Stimulated activated memory B cell treated with anti-CD40 and anti-IgM and Interleukin-4, amounts not matched to agents 10 μg/mL and 1 μg/mL and 100 μg/mL, for 72 hours (primary cell): ENCODE data around the gene MCF2.

ENCODE experiments used
- ATAC-seq: fragments of 150-1000 bp; cut with Tn5 transposase; 2 replicates; pipeline ENCODE4 v1.10.0; 2021
- H3K27ac Mint-ChIP-seq: one replicate; pipeline ENCODE4 v1.8.0; 2022; ENCODE audit warnings: mild to moderate bottlenecking, mixed read lengths
- H3K27me3 Mint-ChIP-seq: one replicate; pipeline ENCODE4 v1.8.0; 2022; ENCODE audit warnings: mixed read lengths
- H3K36me3 Mint-ChIP-seq: one replicate; pipeline ENCODE4 v1.8.0; 2022; ENCODE audit warnings: mixed read lengths
- H3K4me1 Mint-ChIP-seq: one replicate; pipeline ENCODE4 v1.8.0; 2022; ENCODE audit warnings: mixed read lengths
- H3K4me3 Mint-ChIP-seq: one replicate; pipeline ENCODE4 v1.8.0; 2022; ENCODE audit warnings: mild to moderate bottlenecking, moderate library complexity, mixed read lengths
- H3K9me3 Mint-ChIP-seq: one replicate; pipeline ENCODE4 v1.8.0; 2022; ENCODE audit warnings: mixed read lengths

MCF2 gene, protein sequence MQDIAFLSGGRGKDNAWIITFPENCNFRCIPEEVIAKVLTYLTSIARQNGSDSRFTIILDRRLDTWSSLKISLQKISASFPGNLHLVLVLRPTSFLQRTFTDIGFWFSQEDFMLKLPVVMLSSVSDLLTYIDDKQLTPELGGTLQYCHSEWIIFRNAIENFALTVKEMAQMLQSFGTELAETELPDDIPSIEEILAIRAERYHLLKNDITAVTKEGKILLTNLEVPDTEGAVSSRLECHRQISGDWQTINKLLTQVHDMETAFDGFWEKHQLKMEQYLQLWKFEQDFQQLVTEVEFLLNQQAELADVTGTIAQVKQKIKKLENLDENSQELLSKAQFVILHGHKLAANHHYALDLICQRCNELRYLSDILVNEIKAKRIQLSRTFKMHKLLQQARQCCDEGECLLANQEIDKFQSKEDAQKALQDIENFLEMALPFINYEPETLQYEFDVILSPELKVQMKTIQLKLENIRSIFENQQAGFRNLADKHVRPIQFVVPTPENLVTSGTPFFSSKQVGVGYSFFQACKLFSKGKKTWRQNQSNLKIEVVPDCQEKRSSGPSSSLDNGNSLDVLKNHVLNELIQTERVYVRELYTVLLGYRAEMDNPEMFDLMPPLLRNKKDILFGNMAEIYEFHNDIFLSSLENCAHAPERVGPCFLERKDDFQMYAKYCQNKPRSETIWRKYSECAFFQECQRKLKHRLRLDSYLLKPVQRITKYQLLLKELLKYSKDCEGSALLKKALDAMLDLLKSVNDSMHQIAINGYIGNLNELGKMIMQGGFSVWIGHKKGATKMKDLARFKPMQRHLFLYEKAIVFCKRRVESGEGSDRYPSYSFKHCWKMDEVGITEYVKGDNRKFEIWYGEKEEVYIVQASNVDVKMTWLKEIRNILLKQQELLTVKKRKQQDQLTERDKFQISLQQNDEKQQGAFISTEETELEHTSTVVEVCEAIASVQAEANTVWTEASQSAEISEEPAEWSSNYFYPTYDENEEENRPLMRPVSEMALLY

DNA sequence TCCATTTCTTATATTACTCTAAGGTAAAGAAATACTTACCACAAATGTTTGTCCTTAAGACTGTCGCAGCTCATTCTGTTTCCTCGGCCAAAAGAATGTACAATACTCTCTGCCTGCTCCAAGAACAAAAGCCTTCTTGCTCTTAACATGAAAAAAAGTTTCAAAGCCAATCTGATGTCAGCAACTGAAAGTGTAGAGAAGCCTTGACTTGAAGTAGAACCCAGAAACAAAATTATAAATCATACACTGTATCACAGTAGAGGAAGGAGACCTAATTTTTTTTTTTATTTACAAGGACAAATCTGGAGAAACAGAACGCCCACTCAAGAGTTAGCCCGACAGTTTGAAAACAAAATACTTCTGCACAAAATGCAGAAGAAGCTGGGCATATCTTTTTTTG, at the start of gene MCF2:
Gene MCF2 (minus strand): TSS at position 101 of the 400 bp plus-strand sequence. CDS start 56,423 bp downstream, outside the sequence.
- ATAC-seq: no peak
- H3K27ac Mint-ChIP-seq: no peak within 1 kb of the TSS

DNA sequence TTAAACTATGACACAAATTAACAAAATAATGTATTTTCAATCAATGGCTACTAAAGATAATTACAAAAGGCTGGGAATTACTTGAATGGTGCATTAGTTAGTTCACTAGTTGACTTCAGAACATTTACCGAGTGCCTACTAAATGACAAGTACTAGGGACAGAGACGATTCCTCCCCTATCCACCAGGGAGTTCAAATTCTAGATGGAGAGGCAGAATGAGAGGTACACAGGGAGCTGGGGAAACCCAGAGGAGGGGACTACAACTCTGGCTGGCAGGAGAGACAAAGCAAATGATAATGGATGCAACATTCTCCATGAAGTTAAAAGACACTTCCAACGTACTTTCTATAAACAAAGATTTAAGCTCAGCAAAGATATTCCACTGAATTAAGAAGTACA, 43.1 kb upstream of the MCF2 start:
- no peak overlapping the region for H3K4me3 Mint-ChIP-seq
- H3K27me3 Mint-ChIP-seq: no peaks in the 10 kb centered on the region
- H3K36me3 Mint-ChIP-seq: peaks cover 49% of the 10 kb centered on the region
- H3K9me3 Mint-ChIP-seq: peaks cover 10% of the 10 kb centered on the region
- H3K27ac Mint-ChIP-seq: no peak overlapping the region
- no peak for ATAC-seq
- H3K4me1 Mint-ChIP-seq: no peaks in the 10 kb centered on the region

More for the DNA sequence above, at the start of gene MCF2:
- H3K27me3 Mint-ChIP-seq: no peaks in the 10 kb centered on the region
- no peak within 1 kb of the TSS for H3K4me3 Mint-ChIP-seq
- H3K4me1 Mint-ChIP-seq: no peaks in the 10 kb centered on the region
- peaks cover 3% of the 10 kb centered on the region for H3K36me3 Mint-ChIP-seq
- H3K9me3 Mint-ChIP-seq: no peaks in the 10 kb centered on the region

DNA sequence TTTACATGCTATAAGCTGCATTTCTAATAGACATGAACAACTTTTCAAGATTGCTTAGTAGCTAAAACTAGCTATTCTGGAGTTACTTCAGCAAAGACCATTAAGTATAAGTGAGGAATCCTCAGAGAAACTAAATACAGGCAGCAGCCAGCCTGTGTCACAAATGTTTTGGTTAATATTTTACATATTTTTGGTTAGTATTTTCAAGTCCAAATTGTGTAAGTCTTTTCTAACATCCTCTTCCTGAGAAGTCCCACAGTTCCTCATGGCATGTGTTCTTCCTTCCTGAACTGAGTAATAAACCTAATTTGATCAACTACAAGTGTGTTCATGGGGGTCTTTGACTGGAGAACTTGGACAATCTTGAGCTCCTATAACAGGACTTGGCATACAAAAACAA, 42.4 kb upstream of the MCF2 start:
- Mint-ChIP-seq H3K4me3 (no peak overlapping the region), H3K27ac (no peak overlapping the region), H3K36me3 (peaks cover 42% of the 10 kb centered on the region), H3K4me1 (no peaks in the 10 kb centered on the region), H3K27me3 (no peaks in the 10 kb centered on the region), H3K9me3 (peaks cover 10% of the 10 kb centered on the region)
- no peak for ATAC-seq

DNA sequence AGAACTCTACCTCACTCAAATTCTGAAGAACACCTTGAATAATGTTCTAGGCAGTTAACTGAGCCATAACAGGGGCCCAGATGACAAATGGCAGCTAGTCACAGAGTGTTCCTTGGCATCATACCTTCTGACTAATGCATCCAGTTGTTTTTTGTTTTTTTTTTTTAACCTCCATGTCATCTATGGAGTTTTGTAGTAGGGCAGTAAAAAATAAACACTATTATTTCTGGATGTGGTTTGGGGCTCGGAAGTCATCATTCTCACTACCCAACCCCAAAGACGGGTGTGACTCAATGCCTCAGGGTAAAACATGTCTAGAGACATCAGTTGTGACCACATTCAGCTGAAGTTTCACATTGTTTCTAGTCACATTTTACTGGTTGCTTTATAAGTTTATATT, 31.2 kb upstream of the MCF2 start:
- Mint-ChIP-seq H3K27ac (no peak overlapping the region), H3K36me3 (peaks cover 36% of the 10 kb centered on the region), H3K4me1 (no peaks in the 10 kb centered on the region), H3K4me3 (no peak overlapping the region), H3K9me3 (no peaks in the 10 kb centered on the region), H3K27me3 (no peaks in the 10 kb centered on the region)
- no peak for ATAC-seq

DNA sequence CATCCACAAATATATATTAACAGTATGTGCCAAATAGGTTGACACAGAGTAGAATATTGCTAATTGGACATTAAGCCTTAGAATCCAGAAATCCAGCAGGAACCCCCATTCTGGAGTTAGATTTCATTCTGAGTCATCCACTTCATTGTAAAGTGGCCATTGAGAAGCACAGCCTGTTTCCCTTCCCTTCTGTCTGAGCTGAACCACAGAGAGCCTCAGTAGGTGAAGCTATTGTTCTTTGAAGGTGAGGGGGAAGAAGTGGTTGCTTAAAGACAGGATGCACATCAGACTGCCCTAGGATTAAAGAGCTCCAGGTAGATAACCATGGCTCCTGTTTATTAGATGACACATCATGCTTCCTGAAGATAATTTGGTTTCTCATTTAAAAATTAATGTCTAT, 30.6 kb upstream of the MCF2 start:
- ATAC-seq: no peak
- Mint-ChIP-seq H3K27ac (no peak overlapping the region), H3K4me1 (no peaks in the 10 kb centered on the region), H3K4me3 (no peak overlapping the region), H3K9me3 (no peaks in the 10 kb centered on the region), H3K27me3 (no peaks in the 10 kb centered on the region), H3K36me3 (peaks cover 36% of the 10 kb centered on the region)

DNA sequence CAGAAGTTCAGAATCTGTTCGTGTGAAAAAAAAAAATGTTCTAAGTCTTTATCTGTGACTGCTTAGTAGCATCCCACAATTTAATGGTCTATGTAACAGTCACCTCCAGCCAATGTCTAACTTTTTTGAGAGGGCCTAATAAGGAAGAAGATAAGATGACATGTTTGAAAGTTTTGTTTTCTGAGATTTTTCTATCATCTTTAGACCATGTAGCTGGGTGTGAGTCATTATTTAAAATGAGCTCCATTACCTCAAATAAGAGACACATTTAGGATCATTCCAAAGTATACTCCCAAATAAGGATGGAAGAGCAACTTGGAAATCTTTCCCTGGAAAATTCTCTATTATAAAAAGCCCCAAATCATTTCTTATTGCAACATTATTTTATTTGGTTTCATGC, 28.2 kb upstream of the MCF2 start:
- Mint-ChIP-seq H3K4me3 (no peak overlapping the region), H3K36me3 (peaks cover 32% of the 10 kb centered on the region), H3K27ac (no peak overlapping the region), H3K27me3 (no peaks in the 10 kb centered on the region), H3K4me1 (no peaks in the 10 kb centered on the region), H3K9me3 (no peaks in the 10 kb centered on the region)
- ATAC-seq: no peak

DNA sequence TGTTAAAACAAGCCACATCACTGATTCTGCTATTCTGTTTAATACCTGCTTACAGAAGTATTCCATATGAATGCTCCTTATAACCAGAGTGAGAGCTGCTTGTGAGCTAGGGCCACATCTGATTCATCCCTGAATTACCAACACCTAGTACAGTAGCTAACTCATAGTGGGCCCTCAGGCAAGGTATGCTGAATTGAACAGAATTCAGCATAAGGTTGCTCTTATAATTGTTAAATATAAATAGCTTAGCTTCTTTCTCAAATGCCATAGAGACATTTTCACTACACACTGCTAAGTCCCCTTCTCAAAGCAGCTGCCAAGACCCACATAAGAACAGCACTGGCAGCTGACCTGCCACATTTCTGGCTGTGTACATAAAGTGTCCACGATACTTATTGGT, 27.0 kb upstream of the MCF2 start:
- Mint-ChIP-seq H3K27me3 (no peaks in the 10 kb centered on the region), H3K9me3 (no peaks in the 10 kb centered on the region), H3K4me3 (no peak overlapping the region), H3K36me3 (peaks cover 22% of the 10 kb centered on the region), H3K4me1 (no peaks in the 10 kb centered on the region), H3K27ac (no peak overlapping the region)
- no peak for ATAC-seq

DNA sequence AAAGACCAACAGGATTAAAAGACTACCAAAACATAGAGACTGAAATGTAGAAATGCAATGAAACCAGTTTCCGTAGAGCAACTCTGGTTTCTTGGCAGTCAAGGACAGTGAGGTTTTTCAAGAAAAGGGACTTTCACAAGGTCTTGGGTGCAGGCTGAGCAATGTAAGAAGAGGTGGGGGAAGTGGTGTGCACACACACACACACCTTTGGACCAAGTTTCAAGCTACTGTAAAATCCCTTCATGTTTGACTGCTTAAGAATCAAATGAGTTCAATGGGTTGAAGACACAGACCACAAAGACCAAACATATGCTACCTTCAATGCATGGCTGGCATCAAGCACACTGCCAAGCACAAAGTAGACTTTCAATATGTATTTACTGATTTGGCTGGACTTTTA, 17.8 kb upstream of the MCF2 start:
- H3K9me3 Mint-ChIP-seq: no peaks in the 10 kb centered on the region
- no peaks in the 10 kb centered on the region for H3K27me3 Mint-ChIP-seq
- H3K4me3 Mint-ChIP-seq: no peak overlapping the region
- H3K36me3 Mint-ChIP-seq: peaks cover 12% of the 10 kb centered on the region
- no peak overlapping the region for H3K27ac Mint-ChIP-seq
- H3K4me1 Mint-ChIP-seq: peaks cover 5% of the 10 kb centered on the region
- peak; percentile 24 for ATAC-seq

DNA sequence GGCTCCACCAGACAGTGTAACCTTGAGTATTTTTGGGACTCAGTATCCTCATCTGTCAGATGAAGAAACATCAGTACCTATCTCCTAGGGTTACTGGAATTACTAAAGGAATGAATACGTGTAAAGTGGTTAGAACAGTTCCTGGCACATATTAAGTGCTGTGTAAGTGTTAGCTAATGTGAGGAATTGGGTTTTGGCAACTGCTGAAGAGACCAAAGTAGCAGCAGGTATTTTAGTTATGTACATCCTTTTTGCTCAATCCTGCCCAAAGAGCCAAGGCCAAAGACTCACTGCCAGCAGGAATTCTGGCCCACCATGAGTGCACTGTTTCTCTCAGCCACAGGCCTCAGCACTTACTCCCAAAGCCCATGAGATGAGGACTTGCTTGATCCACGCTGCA, 16.7 kb upstream of the MCF2 start:
- Mint-ChIP-seq H3K4me3 (no peak overlapping the region), H3K27ac (no peak overlapping the region), H3K9me3 (no peaks in the 10 kb centered on the region), H3K4me1 (peaks cover 5% of the 10 kb centered on the region), H3K36me3 (peaks cover 18% of the 10 kb centered on the region), H3K27me3 (no peaks in the 10 kb centered on the region)
- ATAC-seq: no peak

DNA sequence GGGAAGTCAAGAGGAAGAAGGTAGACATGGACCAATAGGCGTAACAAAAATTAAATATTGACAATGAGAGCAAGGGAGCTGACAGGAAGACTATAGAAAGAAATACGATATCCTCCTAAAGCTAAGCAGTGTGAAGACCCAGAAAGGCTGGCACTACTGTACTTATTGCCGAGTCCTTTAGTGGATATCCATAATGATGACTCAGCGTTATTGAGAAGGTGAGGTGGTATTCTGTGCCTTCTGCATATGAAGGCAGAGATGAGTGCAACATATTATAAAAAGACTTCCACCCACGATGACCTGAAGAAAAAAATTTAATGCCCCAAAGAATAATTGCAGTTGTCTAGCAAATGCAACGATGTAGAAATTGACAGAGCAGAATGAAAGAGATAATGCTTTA, 13.0 kb upstream of the MCF2 start:
- Mint-ChIP-seq H3K36me3 (peaks cover 16% of the 10 kb centered on the region), H3K4me1 (peaks cover 5% of the 10 kb centered on the region), H3K4me3 (no peak overlapping the region), H3K27me3 (no peaks in the 10 kb centered on the region), H3K9me3 (no peaks in the 10 kb centered on the region), H3K27ac (no peak overlapping the region)
- ATAC-seq: no peak

DNA sequence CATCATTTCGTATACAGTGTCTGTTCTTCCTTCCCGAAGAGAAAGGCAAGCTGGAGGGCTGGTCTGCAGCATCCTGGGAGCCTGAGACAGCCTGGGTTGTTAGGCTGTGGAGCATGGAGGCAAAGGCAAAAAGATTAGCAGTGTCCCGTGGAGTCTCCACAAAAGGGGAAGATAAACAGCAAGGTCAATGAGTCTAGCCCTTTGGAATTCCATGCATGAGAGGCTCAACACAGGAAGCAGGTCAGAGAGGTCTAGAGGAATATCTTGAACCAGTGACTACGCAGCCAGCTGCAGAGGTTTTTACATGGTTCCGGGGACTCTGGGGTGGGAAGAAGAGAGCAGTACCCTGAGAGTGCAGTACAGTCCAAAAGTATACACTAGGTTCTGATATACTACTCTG, 12.2 kb upstream of the MCF2 start:
- no peaks in the 10 kb centered on the region for H3K27me3 Mint-ChIP-seq
- H3K9me3 Mint-ChIP-seq: no peaks in the 10 kb centered on the region
- no peak overlapping the region for H3K4me3 Mint-ChIP-seq
- H3K36me3 Mint-ChIP-seq: peaks cover 16% of the 10 kb centered on the region
- no peak for ATAC-seq
- no peak overlapping the region for H3K27ac Mint-ChIP-seq
- peaks cover 5% of the 10 kb centered on the region for H3K4me1 Mint-ChIP-seq

DNA sequence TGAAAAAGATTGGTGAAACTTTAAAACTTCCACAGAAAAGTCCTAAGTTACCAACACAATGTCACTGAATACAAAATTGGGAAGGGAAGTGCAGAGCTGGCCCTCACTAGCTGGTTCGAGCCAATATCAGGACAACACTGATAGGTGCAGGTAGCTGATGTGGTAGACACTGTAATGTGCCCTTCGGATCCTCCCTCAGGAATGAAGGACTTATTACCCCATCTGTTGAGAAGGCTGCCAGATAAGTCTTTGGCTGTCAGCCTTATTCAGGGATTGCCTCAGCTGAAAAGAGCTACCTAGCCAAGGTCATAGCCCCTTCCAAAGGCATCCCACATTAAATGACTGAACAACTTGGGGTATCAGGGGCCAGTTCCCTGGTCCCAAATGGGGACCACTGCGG, 5.3 kb downstream of the MCF2 start:
- no peaks in the 10 kb centered on the region for H3K4me1 Mint-ChIP-seq
- no peaks in the 10 kb centered on the region for H3K27me3 Mint-ChIP-seq
- no peak for ATAC-seq
- no peak overlapping the region for H3K4me3 Mint-ChIP-seq
- no peak overlapping the region for H3K27ac Mint-ChIP-seq
- peaks cover 11% of the 10 kb centered on the region for H3K36me3 Mint-ChIP-seq
- H3K9me3 Mint-ChIP-seq: no peaks in the 10 kb centered on the region

DNA sequence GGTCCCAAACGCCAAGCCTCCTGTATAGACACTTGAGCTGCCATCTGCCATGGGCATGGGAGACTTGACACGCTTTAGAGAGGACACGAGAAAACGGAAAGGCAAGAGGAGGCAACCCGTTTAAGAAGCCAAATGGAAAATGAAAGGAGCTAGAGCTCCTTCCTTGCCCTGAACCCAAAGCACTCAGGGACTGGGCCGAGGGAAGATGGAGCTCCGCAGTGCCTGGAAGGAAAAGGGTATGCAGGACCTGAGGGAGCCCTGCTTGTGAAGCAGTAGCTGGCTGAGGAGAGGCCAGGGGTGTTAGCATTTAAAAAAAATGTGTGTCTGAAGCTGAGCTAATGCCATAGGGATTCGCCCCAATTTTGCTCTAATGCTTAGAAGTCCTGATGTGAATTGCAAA, 15.1 kb downstream of the MCF2 start:
- H3K4me3 Mint-ChIP-seq: no peak overlapping the region
- H3K36me3 Mint-ChIP-seq: no peaks in the 10 kb centered on the region
- peaks cover 6% of the 10 kb centered on the region for H3K4me1 Mint-ChIP-seq
- no peaks in the 10 kb centered on the region for H3K9me3 Mint-ChIP-seq
- ATAC-seq: no peak
- peaks cover 27% of the 10 kb centered on the region for H3K27me3 Mint-ChIP-seq
- H3K27ac Mint-ChIP-seq: no peak overlapping the region

DNA sequence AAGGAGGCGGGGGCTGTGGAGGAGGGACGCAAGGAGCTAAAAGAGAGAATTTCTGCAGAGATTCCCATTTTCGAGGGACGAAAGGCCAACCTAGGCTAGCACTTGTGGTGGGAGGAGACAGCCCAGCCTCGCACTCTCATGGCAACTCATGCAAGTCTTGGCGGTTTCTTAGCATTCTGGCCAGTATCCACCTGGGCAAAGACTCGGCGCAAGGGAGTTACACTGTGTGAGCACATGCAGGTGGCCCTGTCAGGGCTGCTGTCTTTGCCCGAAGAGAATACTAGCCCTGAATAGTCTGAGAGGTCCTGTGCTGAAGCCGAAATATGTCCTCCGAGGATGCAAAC, 15.5 kb downstream of the MCF2 start:
- Mint-ChIP-seq H3K4me3 (no peak overlapping the region), H3K4me1 (peaks cover 6% of the 10 kb centered on the region), H3K36me3 (no peaks in the 10 kb centered on the region), H3K27ac (no peak overlapping the region), H3K9me3 (no peaks in the 10 kb centered on the region), H3K27me3 (peaks cover 27% of the 10 kb centered on the region)
- no peak for ATAC-seq

DNA sequence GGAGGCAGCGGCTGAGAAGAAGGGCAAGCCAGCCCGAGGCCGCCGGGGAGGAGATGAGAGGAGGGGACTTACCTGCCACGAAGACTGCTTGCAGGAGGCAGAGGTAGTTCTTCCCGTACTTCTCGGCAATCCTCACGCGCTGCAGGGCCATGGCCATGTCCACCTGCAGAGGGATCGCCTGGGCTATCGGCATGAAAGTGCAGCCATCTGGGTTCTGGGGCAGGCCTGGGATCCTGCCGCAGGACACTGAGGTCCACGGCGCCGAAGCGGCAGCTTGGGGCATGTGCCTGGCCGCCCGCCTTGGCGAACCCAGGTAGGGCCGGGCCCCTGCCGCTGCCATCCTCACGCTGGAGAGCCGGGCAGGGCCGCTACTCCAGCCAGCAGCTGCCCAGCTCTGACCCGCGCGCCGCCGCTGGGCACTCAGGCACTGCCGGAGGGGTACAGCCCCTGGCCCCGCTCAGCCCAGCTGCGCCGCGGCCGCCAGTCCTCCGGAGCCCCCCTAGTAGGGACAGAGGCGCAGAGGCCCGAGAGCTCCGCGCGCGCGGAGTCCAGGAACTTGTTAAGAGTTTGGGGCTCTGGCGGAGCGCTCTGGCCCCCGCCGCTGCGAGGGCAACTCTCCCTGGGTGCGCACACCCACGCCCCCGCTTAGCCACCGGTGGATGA, 16.0 kb downstream of the MCF2 start:
- no peak for ATAC-seq
- peaks cover 27% of the 10 kb centered on the region for H3K27me3 Mint-ChIP-seq
- no peak overlapping the region for H3K27ac Mint-ChIP-seq
- peaks cover 3% of the 10 kb centered on the region for H3K36me3 Mint-ChIP-seq
- no peak overlapping the region for H3K4me3 Mint-ChIP-seq
- H3K9me3 Mint-ChIP-seq: no peaks in the 10 kb centered on the region
- peaks cover 6% of the 10 kb centered on the region for H3K4me1 Mint-ChIP-seq
